NB4 (cell line): ENCODE data around the gene PSD4.
A peak's percentile ranks its signal among the peaks of the same experiment; 100 is the strongest.

Experiments
- DNase-seq: peaks from one replicate; pipeline ENCODE4 v3.0.0; 2010; ENCODE audit warnings: low read depth
- H3K4me3 ChIP-seq: one replicate; pipeline ENCODE4 v1.5.1; 2011; ENCODE audit warnings: mild to moderate bottlenecking, low read depth, low read length, moderate library complexity
- CTCF ChIP-seq: IDR thresholded peaks from one replicate; pipeline ENCODE4 v1.5.1; 2012; ENCODE audit warnings: low read depth, low read length
- MAX ChIP-seq: IDR thresholded peaks from 2 replicates; pipeline ENCODE4 v1.6.1; 2011; ENCODE audit warnings: low read depth, low read length
- MYC ChIP-seq: IDR thresholded peaks from 2 replicates; pipeline ENCODE4 v1.6.1; 2011; ENCODE audit warnings: low read depth, low read length
- POLR2A ChIP-seq: IDR thresholded peaks from 2 replicates; pipeline ENCODE4 v1.6.1; 2011; ENCODE audit warnings: mild to moderate bottlenecking; ENCODE audit not compliant: insufficient read length; ENCODE audit errors: extremely low read depth

Gene PSD4

GRCh38 chr2:113175736-113176695 is 2.2 kb downstream of the PSD4 start:
- peak overlapping the region; percentile 85 for H3K4me3 ChIP-seq
- DNase-seq: no peak
- TF ChIP-seq MAX: no peak
- no peak for TF ChIP-seq MYC
- TF ChIP-seq POLR2A: no peak
- TF ChIP-seq CTCF: no peak

- TF ChIP-seq MAX: no peak
- no peak for TF ChIP-seq POLR2A
- TF ChIP-seq CTCF: no peak
- TF ChIP-seq MYC: no peak
- H3K4me3 ChIP-seq: peak overlapping the region; percentile 85
- no peak for DNase-seq
These were observed 3.1 kb downstream of the PSD4 start for GRCh38 chr2:113176696-113177355.

- DNase-seq: no peak
- H3K4me3 ChIP-seq: no peak overlapping the region
- no peak for TF ChIP-seq CTCF
- no peak for TF ChIP-seq POLR2A
- no peak for TF ChIP-seq MAX
- no peak for TF ChIP-seq MYC
These were observed 4.4 kb downstream of the PSD4 start for GRCh38 chr2:113178069-113178746.

GRCh38 chr2:113178891-113179290 is 5.1 kb downstream of the PSD4 start:
- DNase-seq: peak; percentile 43
- TF ChIP-seq MYC (no peak), MAX (no peak), CTCF (no peak), POLR2A (no peak)
- H3K4me3 ChIP-seq: no peak overlapping the region

GRCh38 chr2:113179446-113180045 is 5.8 kb downstream of the PSD4 start:
- no peak for TF ChIP-seq MAX
- no peak for TF ChIP-seq MYC
- no peak for TF ChIP-seq CTCF
- no peak for TF ChIP-seq POLR2A
- H3K4me3 ChIP-seq: no peak overlapping the region
- no peak for DNase-seq
